Natural killer cell (primary cell): ENCODE measurements around the gene TACC2. TPM values are rescaled to one million over a fixed set of nuclear protein-coding genes. Genes with fewer than 3 reads are reported as not detected.
"Not testable (repeated sequence)": the region's sequence is repeated elsewhere in the genome, so short reads cannot be mapped to it uniquely, and the experiment has no call there.

Experiments
- ATAC-seq, 3 donors: fragments of 150-1000 bp in 2 of 3; fragments of 200-7000 bp in 1 of 3; cut with Tn5 transposase; 1 replicate in 1 of 3; 2 replicates in 2 of 3; pipeline ENCODE4 v1.10.0; 2021; ENCODE audit warnings: mild to moderate bottlenecking in 2 of 3, moderate library complexity in 2 of 3
- DNase-seq, 2 donors: peaks; one replicate each; pipeline versions ENCODE4 v3.0.0 to v3.0.0-alpha.2; 2013 to 2021; ENCODE audit warnings: mixed read lengths in 1 of 2
- H3K27ac ChIP-seq: one replicate; pipeline ENCODE4 v1.5.1; 2013; ENCODE audit warnings: mild to moderate bottlenecking, low read length
- H3K27me3 ChIP-seq: one replicate; pipeline ENCODE4 v1.6.1; 2013; ENCODE audit warnings: low read length; ENCODE audit not compliant: control insufficient read depth, insufficient read depth
- H3K36me3 ChIP-seq: one replicate; pipeline ENCODE4 v1.6.1; 2013; ENCODE audit warnings: low read length; ENCODE audit not compliant: control insufficient read depth, insufficient read depth
- H3K4me1 ChIP-seq: one replicate; pipeline ENCODE4 v1.6.1; 2013; ENCODE audit warnings: low read length; ENCODE audit not compliant: control insufficient read depth, insufficient read depth
- H3K4me3 ChIP-seq: one replicate; pipeline ENCODE4 v1.5.1; 2013; ENCODE audit warnings: low read length
- H3K9me3 ChIP-seq: one replicate; pipeline ENCODE4 v1.6.1; 2013; ENCODE audit warnings: low read length; ENCODE audit not compliant: control insufficient read depth, insufficient read depth
- H3K27ac Mint-ChIP-seq, 2 donors: one replicate each; pipeline ENCODE4 v1.8.0; 2022; ENCODE audit warnings: mild to moderate bottlenecking in 2 of 2, mixed read lengths in 2 of 2, moderate library complexity in 1 of 2
- H3K27me3 Mint-ChIP-seq, 2 donors: one replicate each; pipeline ENCODE4 v1.8.0; 2022; ENCODE audit warnings: low read depth in 2 of 2, mixed read lengths in 2 of 2
- H3K36me3 Mint-ChIP-seq: one replicate; pipeline ENCODE4 v1.8.0; 2022; ENCODE audit warnings: mixed read lengths
- H3K4me1 Mint-ChIP-seq, 2 donors: one replicate each; pipeline ENCODE4 v1.8.0; 2022; ENCODE audit warnings: mixed read lengths in 2 of 2
- H3K4me3 Mint-ChIP-seq: one replicate; pipeline ENCODE4 v1.8.0; 2022; ENCODE audit warnings: mild to moderate bottlenecking, moderate library complexity, mixed read lengths
- H3K9me3 Mint-ChIP-seq, 2 donors: one replicate each; pipeline ENCODE4 v1.8.0; 2022; ENCODE audit warnings: mixed read lengths in 2 of 2
- WGBS: methylation state at CpG from one replicate; pipeline ENCODE4 v1.1.7; 2013; ENCODE audit warnings: missing lambda C conversion rate; ENCODE audit not compliant: insufficient coverage; 5-methylcytosine and 5-hydroxymethylcytosine counted together
- intact Hi-C: fragments of 100-400 bp; cut with micrococcal nuclease; formaldehyde crosslinking; loops from one replicate; pipeline ENCODE4 v1.14.2; 2022
- total RNA-seq, 4 donors: library from RNA; stranded (reverse); fragments of 120-200 nt in 1 of 4; gene quantifications; one replicate each; pipeline versions ENCODE4 v1.2.3 to v1.2.4, GENCODE V29; 2013 to 2022
- TF ChIP-seq, protein P1 (sequence below): fragments of 200-600 bp; IDR thresholded peaks from one replicate; pipeline ENCODE4 v1.8.0; 2022; ENCODE audit warnings: antibody characterized with exemption

The TACC2 gene
- total RNA-seq, 3 donors from 2014 or later (not counting 1 experiment from before 2014, with no cell fraction given) = not detected

DNA sequence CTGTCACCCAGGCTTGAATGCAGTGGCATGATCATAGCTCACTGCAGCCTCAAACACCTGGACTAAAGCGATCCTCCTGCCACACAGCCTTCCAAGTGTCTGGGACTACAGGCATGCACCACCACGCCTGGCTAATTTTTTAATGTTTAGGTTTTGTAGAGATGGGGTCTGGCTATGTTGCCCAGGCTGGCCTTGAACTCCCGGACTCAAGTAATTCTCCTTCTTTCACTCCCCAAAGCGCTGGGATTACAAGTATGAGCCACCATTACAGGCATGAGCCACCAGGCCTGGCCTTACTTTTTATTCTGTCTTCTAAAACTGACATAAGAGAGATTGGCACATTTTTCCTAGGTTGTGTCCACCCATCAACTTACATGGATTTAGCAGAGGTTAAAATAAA is 33.3 kb downstream of the TACC2 start:
- Mint-ChIP-seq H3K9me3 (no peaks in the 10 kb centered on the region), H3K4me3 (no peak overlapping the region), H3K27me3 (no peaks in the 10 kb centered on the region), H3K36me3 (no peaks in the 10 kb centered on the region), H3K4me1 (no peaks in the 10 kb centered on the region), H3K27ac (no peak overlapping the region)
- TF ChIP-seq, protein P1, sequence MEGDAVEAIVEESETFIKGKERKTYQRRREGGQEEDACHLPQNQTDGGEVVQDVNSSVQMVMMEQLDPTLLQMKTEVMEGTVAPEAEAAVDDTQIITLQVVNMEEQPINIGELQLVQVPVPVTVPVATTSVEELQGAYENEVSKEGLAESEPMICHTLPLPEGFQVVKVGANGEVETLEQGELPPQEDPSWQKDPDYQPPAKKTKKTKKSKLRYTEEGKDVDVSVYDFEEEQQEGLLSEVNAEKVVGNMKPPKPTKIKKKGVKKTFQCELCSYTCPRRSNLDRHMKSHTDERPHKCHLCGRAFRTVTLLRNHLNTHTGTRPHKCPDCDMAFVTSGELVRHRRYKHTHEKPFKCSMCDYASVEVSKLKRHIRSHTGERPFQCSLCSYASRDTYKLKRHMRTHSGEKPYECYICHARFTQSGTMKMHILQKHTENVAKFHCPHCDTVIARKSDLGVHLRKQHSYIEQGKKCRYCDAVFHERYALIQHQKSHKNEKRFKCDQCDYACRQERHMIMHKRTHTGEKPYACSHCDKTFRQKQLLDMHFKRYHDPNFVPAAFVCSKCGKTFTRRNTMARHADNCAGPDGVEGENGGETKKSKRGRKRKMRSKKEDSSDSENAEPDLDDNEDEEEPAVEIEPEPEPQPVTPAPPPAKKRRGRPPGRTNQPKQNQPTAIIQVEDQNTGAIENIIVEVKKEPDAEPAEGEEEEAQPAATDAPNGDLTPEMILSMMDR = no peak
- intact Hi-C loops = no loop called here
- Histone ChIP-seq H3K9me3 (no peaks in the 10 kb centered on the region), H3K27me3 (peaks cover 2% of the 10 kb centered on the region), H3K27ac (no peak overlapping the region), H3K4me3 (no peak overlapping the region), H3K36me3 (no peaks in the 10 kb centered on the region), H3K4me1 (no peaks in the 10 kb centered on the region)
- 94% methylated on average over 3 of the region's 4 CpGs for WGBS
- ATAC-seq = no peak
- DNase-seq = no peak

DNA sequence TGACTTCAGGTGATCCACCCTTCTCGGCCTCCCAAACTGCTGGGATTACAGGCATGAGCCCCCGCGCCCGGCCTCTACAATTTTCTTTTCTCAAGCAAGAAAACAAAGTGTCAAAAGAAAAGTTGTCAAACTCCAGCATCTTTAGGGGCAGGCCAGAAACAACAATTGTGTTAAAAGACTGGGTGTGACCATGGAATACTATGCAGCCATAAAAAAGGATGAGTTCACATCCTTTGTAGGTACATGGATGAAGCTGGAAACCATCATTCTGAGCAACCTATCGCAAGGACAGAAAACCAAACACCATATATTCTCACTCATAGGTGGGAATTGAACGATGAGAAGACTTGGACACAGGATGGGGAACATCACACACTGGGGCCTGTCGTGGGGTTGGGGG is 34.3 kb downstream of the TACC2 start:
- H3K9me3 Mint-ChIP-seq, DNase-seq, H3K27ac ChIP-seq, ATAC-seq, H3K4me3 Mint-ChIP-seq, H3K36me3 Mint-ChIP-seq, intact Hi-C loops, H3K27me3 ChIP-seq, H3K4me1 ChIP-seq, H3K4me3 ChIP-seq, H3K4me1 Mint-ChIP-seq, H3K36me3 ChIP-seq, H3K27ac Mint-ChIP-seq, H3K9me3 ChIP-seq, H3K27me3 Mint-ChIP-seq: not testable (repeated sequence)
- WGBS = 97% methylated on average over 5 of the region's 7 CpGs

DNA sequence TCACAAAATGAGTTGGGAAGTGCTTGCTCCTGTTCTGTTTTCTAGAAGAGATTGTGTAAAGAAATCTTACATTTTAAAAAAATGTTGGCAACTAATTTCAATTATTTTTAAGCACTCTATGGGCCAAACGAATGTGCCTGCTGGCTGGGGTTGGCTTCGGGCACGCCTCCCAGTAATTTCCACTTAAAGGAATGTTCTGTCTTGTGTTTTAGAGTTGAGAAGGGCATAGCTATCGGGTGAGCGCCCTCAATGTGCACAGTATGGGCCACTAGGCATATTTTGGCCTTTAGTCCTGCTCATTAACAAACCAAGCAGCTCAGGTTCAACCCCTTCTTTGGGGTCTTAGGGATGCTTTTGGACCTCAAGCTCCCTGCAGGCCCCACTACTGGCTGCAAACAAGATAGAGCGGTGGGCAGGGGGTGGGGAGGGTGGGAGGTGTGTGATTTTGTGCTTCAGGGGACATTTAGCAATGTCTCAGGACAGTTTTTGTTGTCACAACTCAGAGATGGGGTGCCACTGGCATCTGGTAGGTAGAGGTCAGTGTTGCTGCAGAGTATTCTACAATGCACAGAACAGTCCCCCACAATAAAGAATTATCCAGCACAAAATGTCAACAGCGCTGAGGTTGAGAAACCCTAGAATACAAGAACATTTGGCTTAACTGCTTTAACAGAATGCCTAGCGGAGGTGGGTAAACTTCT is 40.7 kb downstream of the TACC2 start:
- no peak overlapping the region for H3K4me3 Mint-ChIP-seq
- H3K27ac Mint-ChIP-seq = no peak overlapping the region
- Histone ChIP-seq H3K4me1 (no peaks in the 10 kb centered on the region), H3K27me3 (no peaks in the 10 kb centered on the region), H3K27ac (no peak overlapping the region), H3K36me3 (no peaks in the 10 kb centered on the region), H3K9me3 (no peaks in the 10 kb centered on the region), H3K4me3 (no peak overlapping the region)
- TF ChIP-seq, protein P1 = no peak
- peaks cover 0 to 7% of the 10 kb centered on the region in 2 donors for H3K27me3 Mint-ChIP-seq
- ATAC-seq = no peak
- H3K36me3 Mint-ChIP-seq = no peaks in the 10 kb centered on the region
- DNase-seq = no peak
- no peaks in the 10 kb centered on the region for H3K9me3 Mint-ChIP-seq
- 86% methylated on average over 8 of the region's 8 CpGs for WGBS
- H3K4me1 Mint-ChIP-seq = no peaks in the 10 kb centered on the region
- intact Hi-C loops = no loop called here

DNA sequence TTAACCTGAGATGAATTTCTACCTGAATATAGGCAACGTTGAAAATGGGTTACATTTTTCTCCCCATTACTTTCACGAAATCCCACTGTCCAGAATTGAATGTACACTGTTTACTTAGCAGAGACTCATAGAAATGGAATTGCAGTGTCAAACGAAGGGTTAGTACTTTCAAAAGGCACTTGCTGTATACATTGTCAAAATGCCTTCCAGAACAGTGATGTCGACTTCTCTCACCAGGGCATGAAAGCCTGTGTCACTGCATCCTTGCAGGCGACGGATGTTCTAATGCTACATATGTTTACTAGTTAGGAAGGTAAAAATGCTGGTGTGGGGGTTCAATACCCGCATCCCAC is 41.2 kb downstream of the TACC2 start:
- TF ChIP-seq, protein P1 = no peak
- 80% methylated on average over 4 of the region's 7 CpGs for WGBS
- Histone ChIP-seq H3K27ac (no peak overlapping the region), H3K4me3 (no peak overlapping the region), H3K27me3 (no peaks in the 10 kb centered on the region), H3K36me3 (no peaks in the 10 kb centered on the region), H3K4me1 (no peaks in the 10 kb centered on the region), H3K9me3 (no peaks in the 10 kb centered on the region)
- no peaks in the 10 kb centered on the region for H3K9me3 Mint-ChIP-seq
- no peak for DNase-seq
- ATAC-seq = no peak
- H3K4me1 Mint-ChIP-seq = no peaks in the 10 kb centered on the region
- H3K27me3 Mint-ChIP-seq = peaks cover 0 to 7% of the 10 kb centered on the region in 2 donors
- H3K36me3 Mint-ChIP-seq = no peaks in the 10 kb centered on the region
- intact Hi-C loops = no loop called here
- no peak overlapping the region for H3K27ac Mint-ChIP-seq
- H3K4me3 Mint-ChIP-seq = no peak overlapping the region
